DMS 273 (cell line): ENCODE measurements around the gene ETS1.
A peak's percentile ranks its signal among the peaks of the same experiment; 100 is the strongest.
"Not testable (repeated sequence)": the region's sequence is repeated elsewhere in the genome, so short reads cannot be mapped to it uniquely, and the experiment has no call there.

Source experiments
- DNase-seq: peaks from one replicate; lab custom pipeline; 2025; ENCODE audit not compliant: unreplicated experiment; lab: John Stamatoyannopoulos, UW

Gene ETS1

GRCh38 chr11:128445921-128446320 is 141.4 kb downstream of the ETS1 start:
- DNase-seq, result not testable (repeated sequence)

- no peak for DNase-seq
Observed at GRCh38 chr11:128437136-128437535, 150.2 kb downstream of the ETS1 start.

- DNase-seq, result no peak
Observed at GRCh38 chr11:128434818-128435217, 152.5 kb downstream of the ETS1 start.

GRCh38 chr11:128434411-128434810 is 152.9 kb downstream of the ETS1 start:
- DNase-seq, result no peak

- DNase-seq, result no peak
Observed at GRCh38 chr11:128432926-128433325, 154.4 kb downstream of the ETS1 start.

GRCh38 chr11:128431931-128432330 is 155.4 kb downstream of the ETS1 start:
- DNase-seq, result no peak

- no peak for DNase-seq
Observed at GRCh38 chr11:128428935-128429334, 158.4 kb downstream of the ETS1 start.

GRCh38 chr11:128424851-128425285 is 162.5 kb downstream of the ETS1 start:
- no peak for DNase-seq

GRCh38 chr11:128424271-128424711 is 163.1 kb downstream of the ETS1 start:
- DNase-seq, result no peak

- DNase-seq, result peak; percentile 2
Observed at GRCh38 chr11:128422576-128423370, 164.6 kb downstream of the ETS1 start.

GRCh38 chr11:128421577-128422330 is 165.6 kb downstream of the ETS1 start:
- DNase-seq, result no peak

GRCh38 chr11:128420951-128421350 is 166.4 kb downstream of the ETS1 start:
- DNase-seq, result no peak

GRCh38 chr11:128420265-128420664 is 167.1 kb downstream of the ETS1 start:
- DNase-seq, result no peak

GRCh38 chr11:128419012-128419767 is 168.2 kb downstream of the ETS1 start:
- no peak for DNase-seq

GRCh38 chr11:128417607-128418324 is 169.6 kb downstream of the ETS1 start:
- no peak for DNase-seq

- no peak for DNase-seq
Observed at GRCh38 chr11:128416976-128417375, 170.4 kb downstream of the ETS1 start.

- no peak for DNase-seq
Observed at GRCh38 chr11:128415539-128415938, 171.8 kb downstream of the ETS1 start.

- DNase-seq, result no peak
Observed at GRCh38 chr11:128412847-128413791, 174.2 kb downstream of the ETS1 start.

GRCh38 chr11:128411812-128412211 is 175.5 kb downstream of the ETS1 start:
- no peak for DNase-seq

GRCh38 chr11:128411150-128411549 is 176.2 kb downstream of the ETS1 start:
- no peak for DNase-seq
